Progenitor cell of endocrine pancreas (in vitro differentiated cells): ENCODE measurements around the gene ZSCAN29. TPM values are rescaled to one million over a fixed set of nuclear protein-coding genes. Genes with fewer than 3 reads are reported as not detected.

Experiments used
- DNase-seq: peaks from one replicate; pipeline ENCODE4 v3.0.0; 2021; ENCODE audit warnings: low spot score; ENCODE audit not compliant: unreplicated experiment
- H3K27ac Mint-ChIP-seq: 2 replicates; pipeline ENCODE4 v1.8.0; 2021; ENCODE audit warnings: mild to moderate bottlenecking, moderate library complexity, mixed read lengths
- H3K27me3 Mint-ChIP-seq: 2 replicates; pipeline ENCODE4 v1.8.0; 2021; ENCODE audit warnings: mixed read lengths
- H3K36me3 Mint-ChIP-seq: 2 replicates; pipeline ENCODE4 v1.8.0; 2022; ENCODE audit warnings: mixed read lengths; ENCODE audit not compliant: insufficient read depth
- H3K4me1 Mint-ChIP-seq: 2 replicates; pipeline ENCODE4 v1.8.0; 2021; ENCODE audit warnings: low read depth, mixed read lengths
- H3K4me3 Mint-ChIP-seq: 2 replicates; pipeline ENCODE4 v1.8.0; 2021; ENCODE audit warnings: low read depth, mild to moderate bottlenecking, moderate library complexity, mixed read lengths
- H3K9me3 Mint-ChIP-seq: 2 replicates; pipeline ENCODE4 v1.8.0; 2021; ENCODE audit warnings: low read depth, mixed read lengths
- total RNA-seq: library from RNA; stranded (reverse); gene quantifications from 2 replicates; pipeline ENCODE4 v1.2.1, GENCODE V29; 2021
- TF ChIP-seq, protein P1 (sequence below): fragments of 200-600 bp; sonication (generic); IDR thresholded peaks from one replicate; pipeline ENCODE4 v1.5.0; 2021; ENCODE audit warnings: antibody characterized with exemption, mild to moderate bottlenecking; ENCODE audit not compliant: unreplicated experiment

The ZSCAN29 gene
- total RNA-seq, 1 donor from 2014 or later = 73.8 TPM

DNA sequence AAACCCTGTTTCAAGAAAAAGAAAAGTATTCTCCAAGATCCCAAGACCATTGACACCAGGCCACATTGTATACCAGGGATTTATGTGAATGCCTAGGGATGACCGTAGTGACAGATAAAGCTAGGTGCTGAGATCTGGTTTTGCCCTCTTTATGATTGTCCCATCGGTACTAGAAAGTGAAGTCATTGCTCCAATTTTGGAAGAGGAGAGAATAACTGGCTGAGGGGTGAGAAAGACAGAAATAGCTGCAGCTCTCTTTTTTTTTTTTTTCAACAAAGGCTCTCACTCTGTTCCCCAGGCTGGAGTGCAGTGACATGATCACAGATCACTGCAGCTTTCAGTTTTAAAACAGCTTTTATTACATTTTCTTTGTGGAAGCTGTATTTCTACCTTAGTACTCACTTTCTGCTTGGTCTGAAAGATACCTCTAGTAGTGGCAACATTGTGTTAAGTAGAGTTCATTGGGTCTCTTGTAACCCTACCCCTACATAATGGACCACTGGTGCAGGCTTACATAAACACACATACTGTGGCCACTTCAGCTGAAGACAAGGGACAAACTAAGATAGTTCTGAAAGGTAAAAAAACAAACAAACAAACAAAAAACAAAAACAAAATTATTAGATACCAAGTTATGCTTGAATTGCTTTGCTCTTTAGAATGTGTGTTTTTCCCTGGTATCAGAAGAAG is 18.0 kb downstream of the ZSCAN29 start:
- H3K4me1 Mint-ChIP-seq = no peaks in the 10 kb centered on the region
- peaks cover under 1% of the 10 kb centered on the region for H3K9me3 Mint-ChIP-seq
- no peak overlapping the region for H3K27ac Mint-ChIP-seq
- peaks cover 10% of the 10 kb centered on the region for H3K36me3 Mint-ChIP-seq
- no peak for DNase-seq
- TF ChIP-seq, protein P1, sequence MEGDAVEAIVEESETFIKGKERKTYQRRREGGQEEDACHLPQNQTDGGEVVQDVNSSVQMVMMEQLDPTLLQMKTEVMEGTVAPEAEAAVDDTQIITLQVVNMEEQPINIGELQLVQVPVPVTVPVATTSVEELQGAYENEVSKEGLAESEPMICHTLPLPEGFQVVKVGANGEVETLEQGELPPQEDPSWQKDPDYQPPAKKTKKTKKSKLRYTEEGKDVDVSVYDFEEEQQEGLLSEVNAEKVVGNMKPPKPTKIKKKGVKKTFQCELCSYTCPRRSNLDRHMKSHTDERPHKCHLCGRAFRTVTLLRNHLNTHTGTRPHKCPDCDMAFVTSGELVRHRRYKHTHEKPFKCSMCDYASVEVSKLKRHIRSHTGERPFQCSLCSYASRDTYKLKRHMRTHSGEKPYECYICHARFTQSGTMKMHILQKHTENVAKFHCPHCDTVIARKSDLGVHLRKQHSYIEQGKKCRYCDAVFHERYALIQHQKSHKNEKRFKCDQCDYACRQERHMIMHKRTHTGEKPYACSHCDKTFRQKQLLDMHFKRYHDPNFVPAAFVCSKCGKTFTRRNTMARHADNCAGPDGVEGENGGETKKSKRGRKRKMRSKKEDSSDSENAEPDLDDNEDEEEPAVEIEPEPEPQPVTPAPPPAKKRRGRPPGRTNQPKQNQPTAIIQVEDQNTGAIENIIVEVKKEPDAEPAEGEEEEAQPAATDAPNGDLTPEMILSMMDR = no peak
- H3K27me3 Mint-ChIP-seq = no peaks in the 10 kb centered on the region
- H3K4me3 Mint-ChIP-seq = no peak overlapping the region

DNA sequence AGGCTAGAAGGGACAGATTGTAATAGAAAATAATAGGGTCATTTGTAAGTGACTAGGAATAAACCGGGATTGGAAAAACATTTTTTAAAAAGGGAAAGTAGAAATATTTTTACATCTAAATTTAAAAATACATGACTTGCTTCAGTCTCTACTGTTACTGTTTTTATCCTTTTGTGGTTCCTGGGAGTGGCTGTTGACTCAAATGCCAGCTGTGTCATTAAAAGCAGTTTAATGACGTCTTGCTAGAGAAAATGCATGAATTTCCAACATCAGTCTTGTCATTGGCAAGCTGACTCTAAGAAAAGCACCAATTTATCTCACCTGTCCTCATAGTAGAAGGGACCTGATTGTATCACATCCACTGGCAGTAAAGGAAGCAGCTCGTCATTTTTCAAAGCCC is 23.7 kb downstream of the ZSCAN29 start:
- H3K9me3 Mint-ChIP-seq = no peaks in the 10 kb centered on the region
- H3K27ac Mint-ChIP-seq = no peak overlapping the region
- DNase-seq = no peak
- H3K4me1 Mint-ChIP-seq = no peaks in the 10 kb centered on the region
- H3K36me3 Mint-ChIP-seq = peaks cover 5% of the 10 kb centered on the region
- TF ChIP-seq, protein P1 = no peak
- no peaks in the 10 kb centered on the region for H3K27me3 Mint-ChIP-seq
- H3K4me3 Mint-ChIP-seq = no peak overlapping the region

DNA sequence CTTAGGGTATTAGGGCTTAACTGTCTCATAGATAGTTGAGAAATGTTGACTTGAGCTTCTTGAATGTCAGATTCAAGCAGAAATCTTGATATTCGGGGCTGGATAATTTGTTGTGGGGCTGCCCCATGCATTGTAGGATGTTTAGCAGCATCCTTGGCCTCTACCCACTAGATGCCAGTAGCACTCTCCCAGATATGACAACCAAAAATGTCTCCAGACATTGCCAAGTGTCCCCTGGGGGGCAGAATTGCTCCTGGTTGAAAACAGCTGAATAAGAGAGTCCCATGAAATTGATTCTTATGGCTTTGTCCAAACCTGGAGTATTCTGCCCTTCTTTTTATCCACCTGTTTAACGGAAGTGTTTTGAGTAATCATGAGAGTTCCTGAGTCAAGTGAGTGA is 24.5 kb downstream of the ZSCAN29 start:
- Mint-ChIP-seq H3K4me3 (no peak overlapping the region), H3K4me1 (no peaks in the 10 kb centered on the region), H3K27ac (no peak overlapping the region), H3K27me3 (no peaks in the 10 kb centered on the region), H3K36me3 (peaks cover 5% of the 10 kb centered on the region), H3K9me3 (no peaks in the 10 kb centered on the region)
- TF ChIP-seq, protein P1 = no peak
- no peak for DNase-seq

DNA sequence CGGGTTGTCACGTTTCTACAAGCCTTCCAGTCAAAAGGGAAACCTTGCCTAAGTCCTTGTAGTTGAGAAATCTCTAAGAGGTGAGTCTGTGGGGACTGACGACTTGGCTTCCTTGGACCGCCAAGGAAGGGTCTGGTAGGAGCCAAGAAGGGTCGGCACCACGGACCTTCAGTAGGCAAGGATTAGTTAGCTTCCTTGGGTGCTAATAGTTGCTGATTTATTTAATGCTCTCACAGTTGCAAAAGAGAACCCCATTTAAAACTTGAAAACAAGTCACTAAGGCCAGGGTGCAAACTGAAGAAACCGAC is 40.1 kb downstream of the ZSCAN29 start:
- Mint-ChIP-seq H3K27me3 (peaks cover under 1% of the 10 kb centered on the region), H3K27ac (peak overlapping the region; percentile 97), H3K9me3 (no peaks in the 10 kb centered on the region), H3K4me3 (peak overlapping the region; percentile 92), H3K36me3 (peaks cover 7% of the 10 kb centered on the region), H3K4me1 (peaks cover 16% of the 10 kb centered on the region)
- no peak for DNase-seq
- TF ChIP-seq, protein P1 = no peak

DNA sequence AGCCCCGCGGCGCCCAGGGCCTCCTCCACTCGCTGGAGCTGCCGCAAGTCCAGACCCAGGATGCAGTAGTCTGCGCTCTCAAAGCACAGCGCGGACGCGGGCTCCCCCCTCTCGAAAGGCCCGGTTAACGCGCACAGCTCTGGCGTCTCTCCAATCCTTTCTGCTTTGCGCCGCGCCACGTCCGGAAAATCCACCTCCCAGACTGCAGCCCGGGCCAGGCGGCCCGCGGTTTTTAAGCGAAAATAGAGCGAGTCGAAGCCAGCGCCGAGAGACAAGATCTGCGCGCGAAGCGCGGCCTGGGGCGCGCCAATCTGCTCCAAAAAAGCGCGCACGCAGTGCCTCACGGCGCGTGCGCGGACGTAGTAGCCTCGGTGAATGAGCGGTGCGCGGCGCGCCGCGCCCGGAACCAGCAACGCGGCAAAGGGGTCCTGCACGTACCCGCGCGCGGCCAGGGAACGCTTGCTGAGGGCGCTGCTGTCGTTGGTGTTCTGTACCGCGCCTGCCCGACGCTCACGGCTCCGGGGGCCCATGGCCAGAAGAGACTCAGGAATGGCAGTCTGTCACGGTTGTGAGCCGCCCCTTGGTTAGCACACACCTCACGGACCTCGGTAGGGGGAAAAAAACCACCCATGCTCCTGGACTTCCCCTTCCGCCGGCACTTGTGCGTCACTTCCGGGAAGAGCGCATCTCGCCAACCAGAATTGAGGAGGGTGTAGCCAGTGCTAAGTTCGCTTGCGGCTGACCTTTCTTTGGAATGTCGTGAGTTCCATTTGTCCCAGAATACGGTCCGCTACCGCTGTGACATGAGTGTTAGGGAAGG is 40.7 kb downstream of the ZSCAN29 start, which contains the start of gene LCMT2:
LCMT2 (minus strand) TSS at position 614 of the 820 bp plus-strand sequence; CDS start at position 530, 84 bp downstream.
- Mint-ChIP-seq H3K4me1 (peaks cover 16% of the 10 kb centered on the region), H3K36me3 (peaks cover 5% of the 10 kb centered on the region), H3K27ac (peak within 1 kb of the TSS; percentile 97), H3K4me3 (peak within 1 kb of the TSS; percentile 92), H3K27me3 (peaks cover 6% of the 10 kb centered on the region), H3K9me3 (no peaks in the 10 kb centered on the region)
- TF ChIP-seq, protein P1 = no peak
- DNase-seq = peak; percentile 65
